ENCODE measurements around the gene SLC15A1.
"Not testable (repeated sequence)": the region's sequence is repeated elsewhere in the genome, so short reads cannot be mapped to it uniquely, and the experiment has no call there.

GRCh38 chr13:98639785-98640184 is 112.7 kb downstream of the SLC15A1 start:
- TF ChIP-seq CTCF, POLR2A (IDR thresholded peaks at IDR 0.05): not testable (repeated sequence)

Data from heart left ventricle (tissue), 13 donors.